Type B pancreatic cell (in vitro differentiated cells): ENCODE results near the gene TRIM54. TPM values are rescaled to one million over a fixed set of nuclear protein-coding genes. Genes with fewer than 3 reads are reported as not detected.
"Not testable (repeated sequence)": the region's sequence is repeated elsewhere in the genome, so short reads cannot be mapped to it uniquely, and the experiment has no call there.

ENCODE experiments used
- DNase-seq: peaks from one replicate; pipeline ENCODE4 v3.0.0; 2021; ENCODE audit warnings: mixed read lengths; ENCODE audit not compliant: unreplicated experiment; ENCODE audit errors: extremely low spot score
- H3K27ac Mint-ChIP-seq: 2 replicates; pipeline ENCODE4 v1.8.0; 2021; ENCODE audit warnings: mild to moderate bottlenecking, mixed read lengths
- H3K27me3 Mint-ChIP-seq: 2 replicates; pipeline ENCODE4 v1.8.0; 2021; ENCODE audit warnings: mixed read lengths
- H3K36me3 Mint-ChIP-seq: 2 replicates; pipeline ENCODE4 v1.8.0; 2021; ENCODE audit warnings: mixed read lengths
- H3K4me1 Mint-ChIP-seq: one replicate; pipeline ENCODE4 v1.8.0; 2021; ENCODE audit warnings: mixed read lengths; ENCODE audit not compliant: unreplicated experiment
- H3K4me3 Mint-ChIP-seq: 2 replicates; pipeline ENCODE4 v1.8.0; 2021; ENCODE audit warnings: mild to moderate bottlenecking, mixed read lengths
- H3K9me3 Mint-ChIP-seq: 2 replicates; pipeline ENCODE4 v1.8.0; 2021; ENCODE audit warnings: mixed read lengths
- CTCF ChIP-seq: fragments of 200-600 bp; sonication (generic); conservative IDR thresholded peaks from 2 replicates; pipeline ENCODE4 v1.5.0; 2021; ENCODE audit warnings: antibody characterized with exemption, mild to moderate bottlenecking
- total RNA-seq: library from RNA; stranded (reverse); gene quantifications from 2 replicates; pipeline ENCODE4 v1.2.1, GENCODE V29; 2021; ENCODE audit warnings: low replicate concordance

Gene TRIM54
- total RNA-seq, 1 donor from 2014 or later: not detected

GRCh38 chr2:27270670-27271069 lies 11.6 kb upstream of the TRIM54 start:
- peaks cover 48% of the 10 kb centered on the region for H3K27me3 Mint-ChIP-seq
- H3K4me1 Mint-ChIP-seq: no peaks in the 10 kb centered on the region
- no peaks in the 10 kb centered on the region for H3K9me3 Mint-ChIP-seq
- H3K36me3 Mint-ChIP-seq: no peaks in the 10 kb centered on the region
- TF ChIP-seq CTCF: no peak
- no peak overlapping the region for H3K4me3 Mint-ChIP-seq
- H3K27ac Mint-ChIP-seq: no peak overlapping the region
- DNase-seq: no peak

DNA sequence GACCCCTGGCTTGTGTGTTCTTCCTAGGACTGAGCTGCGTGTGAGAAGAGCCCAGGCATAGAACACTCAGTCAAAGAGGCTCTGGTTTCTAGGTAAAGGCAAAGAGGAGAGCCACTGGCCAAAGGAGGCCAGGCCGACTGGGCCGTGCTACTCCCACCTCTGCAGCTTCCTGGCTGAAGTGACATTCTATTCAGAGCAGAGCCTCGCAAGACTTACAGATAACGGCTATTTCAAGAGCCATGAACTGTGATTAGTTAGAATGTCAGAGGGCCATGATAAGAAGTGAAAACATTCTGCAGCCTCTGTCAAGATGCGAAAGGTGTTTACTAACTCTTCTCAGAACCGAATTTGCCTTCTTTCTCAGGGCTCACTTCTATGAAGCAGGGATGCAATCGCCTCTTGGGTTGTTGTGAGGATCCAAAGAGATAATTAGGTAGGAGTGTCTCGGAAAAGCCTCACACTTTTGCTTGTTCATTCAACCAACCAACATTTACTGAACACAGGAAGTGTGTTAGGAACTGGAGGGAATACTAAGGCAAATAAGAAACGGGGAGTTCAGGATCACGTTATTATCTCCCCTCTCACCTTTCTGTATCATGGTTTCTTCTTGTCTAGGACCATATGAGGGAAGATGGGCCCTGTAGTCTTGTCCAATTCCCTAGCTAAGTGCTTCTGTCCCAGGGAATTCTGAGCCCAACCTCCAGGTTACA lies 10.4 kb upstream of the TRIM54 start:
- Mint-ChIP-seq H3K9me3 (no peaks in the 10 kb centered on the region), H3K4me1 (no peaks in the 10 kb centered on the region), H3K4me3 (no peak overlapping the region), H3K36me3 (no peaks in the 10 kb centered on the region), H3K27me3 (peaks cover 58% of the 10 kb centered on the region), H3K27ac (no peak overlapping the region)
- TF ChIP-seq CTCF: no peak
- no peak for DNase-seq

- H3K4me1 Mint-ChIP-seq, H3K36me3 Mint-ChIP-seq, H3K27ac Mint-ChIP-seq, H3K4me3 Mint-ChIP-seq, H3K9me3 Mint-ChIP-seq, DNase-seq: not testable (repeated sequence)
- peaks cover 66% of the 10 kb centered on the region for H3K27me3 Mint-ChIP-seq
Measured at GRCh38 chr2:27272537-27273522, 9.4 kb upstream of the TRIM54 start.

- H3K27ac Mint-ChIP-seq: no peak within 1 kb of the TSS
- peaks cover 67% of the 10 kb centered on the region for H3K27me3 Mint-ChIP-seq
- no peaks in the 10 kb centered on the region for H3K9me3 Mint-ChIP-seq
- no peaks in the 10 kb centered on the region for H3K36me3 Mint-ChIP-seq
- TF ChIP-seq CTCF: no peak
- no peak for DNase-seq
- no peaks in the 10 kb centered on the region for H3K4me1 Mint-ChIP-seq
- H3K4me3 Mint-ChIP-seq: no peak within 1 kb of the TSS
Measured at GRCh38 chr2:27275211-27276150, 6.7 kb upstream of the TRIM54 start, which contains the start of gene DNAJC5G. Gene DNAJC5G (plus strand): TSS chr2:27275433. CDS start chr2:27276729, 1,296 bp downstream.

GRCh38 chr2:27278010-27278409 lies 4.2 kb upstream of the TRIM54 start:
- peaks cover 73% of the 10 kb centered on the region for H3K27me3 Mint-ChIP-seq
- no peak for DNase-seq
- no peaks in the 10 kb centered on the region for H3K36me3 Mint-ChIP-seq
- H3K4me3 Mint-ChIP-seq: no peak overlapping the region
- no peaks in the 10 kb centered on the region for H3K4me1 Mint-ChIP-seq
- H3K9me3 Mint-ChIP-seq: no peaks in the 10 kb centered on the region
- H3K27ac Mint-ChIP-seq: no peak overlapping the region
- TF ChIP-seq CTCF: no peak
